GM21529 (cell line): ENCODE measurements around the gene SETX.

Experiments used
- ATAC-seq: cut with Tn5 transposase; IDR thresholded peaks from one replicate; pipeline ENCODE4 v1.9.1; 2021; ENCODE audit not compliant: unreplicated experiment

SETX gene

GRCh38 chr9:132241840-132242620 is 112.8 kb downstream of the SETX start:
- no peak for ATAC-seq

- ATAC-seq = peak; percentile 7
Observed at GRCh38 chr9:132241483-132241839, 113.3 kb downstream of the SETX start.

GRCh38 chr9:132240841-132241482 is 113.8 kb downstream of the SETX start:
- peak; percentile 75 for ATAC-seq

- ATAC-seq = no peak
Observed at GRCh38 chr9:132239999-132240840, 114.6 kb downstream of the SETX start.

DNA sequence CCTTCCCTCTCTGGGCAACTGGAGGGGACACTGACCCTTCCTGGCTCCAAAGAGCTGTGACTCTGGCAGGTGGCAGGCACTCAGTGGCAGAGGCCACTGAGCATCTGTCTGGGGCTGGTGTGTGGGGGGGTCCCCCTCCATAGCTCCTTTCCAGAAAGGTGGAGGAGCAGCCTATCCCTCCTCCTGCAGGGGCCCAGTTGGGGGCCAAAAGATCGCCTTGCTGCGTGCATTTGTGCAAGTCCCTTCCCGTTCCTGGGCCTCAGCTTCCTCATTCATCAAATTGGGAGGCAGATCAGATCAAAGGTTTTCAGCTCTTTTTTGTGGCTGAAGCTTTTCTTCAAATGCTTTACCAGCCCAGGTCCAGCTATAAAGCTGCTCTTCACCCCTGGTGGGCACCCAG is 115.3 kb downstream of the SETX start:
- no peak for ATAC-seq

DNA sequence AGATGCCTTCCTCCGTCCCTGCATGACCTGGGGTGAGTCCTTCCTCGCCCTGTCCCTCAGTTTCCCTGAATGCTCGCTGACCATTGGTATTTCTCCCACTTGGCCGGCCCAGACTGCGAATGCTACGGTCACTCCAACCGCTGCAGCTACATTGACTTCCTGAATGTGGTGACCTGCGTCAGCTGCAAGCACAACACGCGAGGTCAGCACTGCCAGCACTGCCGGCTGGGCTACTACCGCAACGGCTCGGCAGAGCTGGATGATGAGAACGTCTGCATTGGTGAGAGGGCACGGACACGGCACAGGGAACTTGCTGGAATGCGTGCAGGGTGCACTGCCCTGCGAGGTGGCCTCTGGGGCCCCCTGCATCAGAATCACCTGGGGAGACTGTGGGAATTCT is 115.8 kb downstream of the SETX start:
- ATAC-seq = no peak

DNA sequence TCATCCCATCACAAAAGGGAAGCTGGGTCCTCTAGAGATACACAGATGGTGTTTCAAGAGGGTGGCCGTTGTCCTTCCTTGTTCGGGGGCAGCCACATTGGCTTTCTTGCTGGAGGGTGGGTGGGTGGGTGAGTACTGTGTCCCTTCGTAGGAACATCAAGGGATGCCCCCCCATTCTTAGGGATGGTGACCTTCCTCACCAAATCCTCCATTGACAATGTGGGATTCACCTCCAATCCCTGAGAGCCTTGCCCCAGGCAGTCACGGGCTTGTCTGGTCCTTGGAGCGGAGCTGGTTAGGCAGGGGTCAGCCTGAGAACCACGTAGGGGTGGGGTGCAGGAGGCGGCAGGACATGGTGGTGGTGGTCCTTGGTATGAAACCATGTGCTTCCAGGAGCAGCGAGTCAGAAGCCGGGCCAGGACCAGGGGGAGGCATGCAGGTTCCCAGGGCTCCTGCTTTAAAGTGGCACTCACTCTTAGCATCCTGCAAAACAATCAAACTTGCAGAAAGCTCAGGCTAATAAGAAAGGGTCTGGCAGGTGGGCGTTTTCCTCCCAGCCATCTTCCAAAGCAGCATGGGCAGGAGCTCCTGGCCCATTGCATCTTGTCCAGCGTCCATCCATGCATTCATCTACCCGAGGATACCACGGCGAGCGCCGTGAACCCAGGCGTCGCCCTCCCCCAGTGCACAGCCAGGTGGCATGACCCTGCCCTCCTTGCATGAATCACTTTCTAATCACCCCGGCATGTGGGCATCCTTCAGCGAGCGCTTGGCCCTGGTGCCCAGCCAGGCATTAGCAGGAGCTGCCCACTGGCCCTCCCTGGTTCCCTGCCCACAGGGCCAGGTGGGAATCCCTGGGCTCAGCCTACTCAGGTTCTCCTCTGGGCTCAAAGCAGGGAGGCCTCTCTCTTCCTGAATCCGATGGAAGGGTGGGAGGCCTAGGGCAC is 116.5 kb downstream of the SETX start:
- ATAC-seq = no peak

- ATAC-seq = no peak
Observed at GRCh38 chr9:132237481-132237880, 117.3 kb downstream of the SETX start.

DNA sequence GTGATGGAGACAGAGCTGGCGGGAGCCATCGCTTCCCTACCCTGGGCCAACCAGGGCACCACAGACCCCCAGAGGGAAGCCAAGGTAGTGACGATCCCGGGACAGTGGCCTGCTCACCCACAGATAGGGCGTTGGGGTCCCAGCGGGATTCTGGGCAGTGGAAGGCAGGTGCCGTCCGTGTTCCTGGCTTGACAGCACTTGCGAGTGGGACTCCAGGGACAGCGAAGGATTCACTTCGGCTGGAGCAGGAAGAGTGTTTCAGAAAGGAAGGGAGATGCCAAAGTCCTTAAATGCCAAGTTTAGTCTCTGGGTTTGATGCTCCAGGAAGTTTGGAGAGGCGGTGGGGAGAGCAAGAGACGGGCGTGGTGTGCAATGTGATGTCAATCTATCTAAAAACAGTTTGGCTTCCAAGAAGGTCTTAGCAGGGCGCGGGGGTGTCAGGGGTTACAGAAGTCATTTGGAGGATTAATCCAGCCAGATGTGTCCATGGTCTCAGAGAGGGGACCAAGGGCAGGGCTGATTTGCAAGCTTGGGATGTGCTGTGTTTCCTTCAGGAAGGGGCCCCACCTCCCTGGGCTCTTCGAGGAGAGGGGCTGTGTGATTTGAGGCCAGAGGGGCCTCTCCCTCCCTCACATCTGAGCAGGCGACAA is 118.0 kb downstream of the SETX start:
- ATAC-seq = no peak

- ATAC-seq = no peak
Observed at GRCh38 chr9:132235894-132236661, 118.7 kb downstream of the SETX start.

GRCh38 chr9:132235125-132235524 is 119.7 kb downstream of the SETX start:
- ATAC-seq = no peak

- no peak for ATAC-seq
Observed at GRCh38 chr9:132234535-132234934, 120.3 kb downstream of the SETX start.

DNA sequence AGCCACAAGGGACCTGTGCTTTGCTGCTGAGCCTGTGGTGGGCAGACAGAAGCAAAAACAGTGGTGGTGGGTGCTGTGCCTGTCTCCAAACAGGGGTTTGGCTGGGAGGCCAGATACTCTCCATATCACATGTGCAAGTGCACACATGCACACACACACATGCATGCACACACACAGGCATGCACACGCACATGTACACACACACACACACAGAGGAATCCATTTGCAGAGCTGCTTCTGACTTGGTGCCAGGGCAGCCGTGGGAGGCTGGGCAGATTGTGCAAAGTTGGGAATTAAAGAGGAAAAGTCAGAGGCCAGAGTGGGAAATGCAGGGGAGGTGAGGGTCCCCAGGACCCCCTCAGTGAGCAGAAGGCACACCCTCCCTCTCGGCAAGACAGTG is 121.6 kb downstream of the SETX start:
- ATAC-seq = no peak

- no peak for ATAC-seq
Observed at GRCh38 chr9:132232522-132232921, 122.3 kb downstream of the SETX start.

- ATAC-seq = no peak
Observed at GRCh38 chr9:132231019-132231701, 123.6 kb downstream of the SETX start.

- no peak for ATAC-seq
Observed at GRCh38 chr9:132230605-132231004, 124.2 kb downstream of the SETX start.

- no peak for ATAC-seq
Observed at GRCh38 chr9:132228062-132228461, 126.7 kb downstream of the SETX start.

- no peak for ATAC-seq
Observed at GRCh38 chr9:132226571-132227430, 128.0 kb downstream of the SETX start.
